GM12891 (cell line): ENCODE results near the gene PCGF5.

Source experiments
- PAX5 ChIP-seq: IDR thresholded peaks from 2 replicates; pipeline ENCODE4 v1.6.1; 2011; ENCODE audit warnings: low read length, moderate library complexity, mild to moderate bottlenecking; ENCODE audit not compliant: insufficient read depth, severe bottlenecking
- POLR2A ChIP-seq: IDR thresholded peaks from 2 replicates; pipeline ENCODE4 v1.6.1; 2011; ENCODE audit warnings: low read depth, low read length, control low read depth
- POLR2AphosphoS5 ChIP-seq: IDR thresholded peaks from 2 replicates; pipeline ENCODE4 v1.6.1; 2011; ENCODE audit warnings: low read depth, low read length, control low read depth
- POU2F2 ChIP-seq: IDR thresholded peaks from 2 replicates; pipeline ENCODE4 v1.6.1; 2011; ENCODE audit warnings: low read depth, mild to moderate bottlenecking, control low read depth, low read length, moderate library complexity
- SPI1 ChIP-seq: IDR thresholded peaks from 2 replicates; pipeline ENCODE4 v1.6.1; 2011; ENCODE audit warnings: low read depth, low read length, control low read depth
- TAF1 ChIP-seq: IDR thresholded peaks from 2 replicates; pipeline ENCODE4 v1.6.1; 2011; ENCODE audit warnings: low read depth, low read length, control low read depth

GRCh38 chr10:91250341-91250740, 29.9 kb downstream of the PCGF5 start:
- TF ChIP-seq POLR2A: no peak
- TF ChIP-seq POLR2AphosphoS5: no peak
- no peak for TF ChIP-seq TAF1
- TF ChIP-seq PAX5: no peak
- no peak for TF ChIP-seq SPI1
- no peak for TF ChIP-seq POU2F2
